Kidney (tissue), 14 donors: Measurements from ENCODE around the gene ODF2. TPM values are rescaled to one million over a fixed set of nuclear protein-coding genes. Genes with fewer than 3 reads are reported as not detected.

ENCODE experiments used
- DNase-seq, 5 donors: peaks; one replicate each; pipeline ENCODE4 v3.0.0-alpha.2; 2013 to 2020
- FAIRE-seq: peaks from 2 replicates; lab custom pipeline; 2012; peaks lifted over from hg19 to GRCh38; lab: Jason Lieb, UNC
- H3K27ac ChIP-seq, 2 donors: one replicate each; pipeline ENCODE4 v1.7.0; 2013; ENCODE audit warnings: low read depth in 2 of 2, low read length in 2 of 2, inconsistent platforms in 1 of 2
- H3K27me3 ChIP-seq: one replicate; pipeline ENCODE4 v1.7.1; 2013; ENCODE audit warnings: low read length, inconsistent platforms; ENCODE audit not compliant: control insufficient read depth, insufficient read depth
- H3K36me3 ChIP-seq, 3 donors: one replicate each; pipeline versions ENCODE4 v1.7.0 to v1.7.1; 2013; ENCODE audit warnings: low read length in 3 of 3, control low read depth in 1 of 3, inconsistent platforms in 1 of 3; ENCODE audit not compliant: insufficient read depth in 3 of 3, control insufficient read depth in 2 of 3
- H3K4me1 ChIP-seq, 3 donors: one replicate each; pipeline versions ENCODE4 v1.7.0 to v1.7.1; 2013; ENCODE audit warnings: low read length in 3 of 3, inconsistent platforms in 1 of 3, low read depth in 1 of 3; ENCODE audit not compliant: control insufficient read depth in 2 of 3, insufficient read depth in 2 of 3
- H3K4me3 ChIP-seq, 3 donors: one replicate each; pipeline versions ENCODE4 v1.7.0 to v1.8.1; 2013; ENCODE audit warnings: low read length in 3 of 3, control low read depth in 1 of 3, inconsistent platforms in 1 of 3
- H3K9ac ChIP-seq, 3 donors: one replicate each; pipeline versions ENCODE4 v1.7.0 to v1.7.1; 2013; ENCODE audit warnings: low read length in 3 of 3, control low read depth in 1 of 3, inconsistent platforms in 1 of 3
- H3K9me3 ChIP-seq, 3 donors: one replicate each; pipeline versions ENCODE4 v1.7.0 to v1.7.1; 2013; ENCODE audit warnings: low read length in 3 of 3, control low read depth in 1 of 3, inconsistent platforms in 1 of 3; ENCODE audit not compliant: control insufficient read depth in 2 of 3, insufficient read depth in 1 of 3
- CTCF ChIP-seq: IDR thresholded peaks from 3 replicates; pipeline ENCODE4 v1.5.1; 2012; ENCODE audit warnings: mild to moderate bottlenecking, moderate library complexity, borderline replicate concordance; ENCODE audit not compliant: insufficient read depth; ENCODE audit errors: extremely low read depth
- intact Hi-C: fragments of 100-400 bp; cut with DNase I; formaldehyde crosslinking; loops from one replicate; pipeline ENCODE4 v1.11.1; 2022
- polyA plus RNA-seq: library from polyadenylated mRNA; stranded (reverse); fragments of 350-450 nt; fragmentation: Illumina TruSeq; extraction: RNeasy Lipid Tissue Mini Kit (QIAGEN cat#74804); gene quantifications from one replicate; pipeline ENCODE4 v1.2.3, GENCODE V29; 2014; ENCODE audit warnings: low read depth, low replicate concordance; ENCODE audit not compliant: insufficient read depth
- total RNA-seq: library from RNA; stranded (reverse); fragmentation: NEBNext Ultra II Directional; extraction: Animal tissue kit (Norgen Biotek cat#: 25700); gene quantifications from one replicate; pipeline ENCODE4 v1.2.1, GENCODE V29; 2021
- donor health status: control.
- donor health status: control.
- donor health status: control.
- donor health status: control.
- donor health status: control.
- donor health status: DM: yes; HTN: yes; CAD: no.
- donor health status: Normal renal cell carcinoma (clear cell type).

The ODF2 gene
- total and polyA plus RNA-seq, 2 donors from 2014 or later: 10.6 to 23.6 TPM

- intact Hi-C loops: no loop called here
Measured at GRCh38 chr9:128416014-128416413, 39.8 kb upstream of the ODF2 start.

GRCh38 chr9:128416432-128417019, 39.3 kb upstream of the ODF2 start:
- no peak overlapping the region for H3K4me3 ChIP-seq
- no peaks in the 10 kb centered on the region for H3K36me3 ChIP-seq
- no peak overlapping the region for H3K27ac ChIP-seq
- H3K27me3 ChIP-seq: peaks cover 2% of the 10 kb centered on the region
- H3K9ac ChIP-seq: no peak overlapping the region
- DNase-seq: no peak
- FAIRE-seq: no peak
- H3K4me1 ChIP-seq: peaks cover 0 to 12% (median 0%) of the 10 kb centered on the region in 3 donors
- no peaks in the 10 kb centered on the region for H3K9me3 ChIP-seq
- TF ChIP-seq CTCF: no peak
- intact Hi-C loops: no loop called here

More at GRCh38 chr9:128416014-128416413, 39.8 kb upstream of the ODF2 start:
- Histone ChIP-seq H3K4me1 (peaks cover 0 to 11% (median 0%) of the 10 kb centered on the region in 3 donors), H3K9me3 (no peaks in the 10 kb centered on the region), H3K36me3 (no peaks in the 10 kb centered on the region), H3K4me3 (peak overlapping the region in 1 of 3 donors; percentile 11), H3K9ac (no peak overlapping the region), H3K27me3 (peaks cover 2% of the 10 kb centered on the region), H3K27ac (no peak overlapping the region)
- DNase-seq: peak in 3 of 5 donors; percentile 60 to 81 (median 76)
- no peak for TF ChIP-seq CTCF
- no peak for FAIRE-seq

- TF ChIP-seq CTCF: no peak
- DNase-seq (peak in 1 of 5 donors; percentile 47), FAIRE-seq (no peak)
- Histone ChIP-seq H3K4me1 (peaks cover 0 to 12% (median 0%) of the 10 kb centered on the region in 3 donors), H3K27me3 (peaks cover 2% of the 10 kb centered on the region), H3K9me3 (no peaks in the 10 kb centered on the region), H3K27ac (no peak overlapping the region), H3K36me3 (no peaks in the 10 kb centered on the region), H3K4me3 (no peak overlapping the region), H3K9ac (no peak overlapping the region)
- intact Hi-C loops: no loop called here
Measured at GRCh38 chr9:128419061-128419925, 36.5 kb upstream of the ODF2 start.
